GM21529 (cell line): ENCODE results near the gene B4GALNT4.
"Not testable (repeated sequence)": the region's sequence is repeated elsewhere in the genome, so short reads cannot be mapped to it uniquely, and the experiment has no call there.

Source experiments
- ATAC-seq: cut with Tn5 transposase; IDR thresholded peaks from one replicate; pipeline ENCODE4 v1.9.1; 2021; ENCODE audit not compliant: unreplicated experiment

B4GALNT4 gene

DNA sequence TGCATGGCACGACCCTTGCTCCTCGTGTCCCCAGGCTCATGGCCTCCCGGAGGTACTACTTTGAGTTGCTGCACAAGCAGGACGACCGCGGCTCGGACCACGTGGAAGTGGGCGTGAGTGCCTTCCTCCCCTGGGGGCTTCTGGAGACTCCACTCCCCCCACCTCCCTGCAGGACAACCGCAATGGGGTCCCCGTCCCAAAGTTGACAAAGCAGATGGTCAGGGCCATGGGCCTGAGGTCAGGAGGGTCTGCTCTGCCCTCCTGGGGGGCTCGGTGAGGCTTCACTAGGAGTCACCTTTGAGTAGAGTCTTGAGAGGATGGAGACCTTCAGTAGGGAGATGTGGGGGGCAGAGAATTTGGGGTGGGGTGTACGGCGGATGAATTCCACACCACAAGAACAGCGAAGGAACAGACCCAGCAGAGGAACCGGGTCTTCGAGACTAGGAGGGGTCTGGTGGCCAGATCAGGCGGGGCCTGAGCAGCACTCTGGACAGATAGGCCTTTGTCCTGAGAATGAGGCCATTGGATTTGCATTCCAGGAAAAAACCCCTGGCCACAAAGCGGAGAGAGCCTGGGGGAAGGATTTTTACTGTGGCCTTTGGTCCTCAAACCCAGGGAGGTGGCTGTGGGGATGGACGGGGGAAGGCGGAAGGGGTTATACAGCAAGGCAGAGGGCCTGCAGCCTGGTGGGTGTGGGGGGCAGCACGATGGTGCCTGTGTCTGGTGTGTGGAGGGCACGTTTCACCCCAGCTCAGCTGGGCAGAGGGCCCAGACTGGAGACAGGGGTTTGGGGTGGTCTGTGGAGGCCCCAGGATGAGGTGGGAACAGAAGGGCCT is 4.6 kb downstream of the B4GALNT4 start:
- ATAC-seq, result no peak

DNA sequence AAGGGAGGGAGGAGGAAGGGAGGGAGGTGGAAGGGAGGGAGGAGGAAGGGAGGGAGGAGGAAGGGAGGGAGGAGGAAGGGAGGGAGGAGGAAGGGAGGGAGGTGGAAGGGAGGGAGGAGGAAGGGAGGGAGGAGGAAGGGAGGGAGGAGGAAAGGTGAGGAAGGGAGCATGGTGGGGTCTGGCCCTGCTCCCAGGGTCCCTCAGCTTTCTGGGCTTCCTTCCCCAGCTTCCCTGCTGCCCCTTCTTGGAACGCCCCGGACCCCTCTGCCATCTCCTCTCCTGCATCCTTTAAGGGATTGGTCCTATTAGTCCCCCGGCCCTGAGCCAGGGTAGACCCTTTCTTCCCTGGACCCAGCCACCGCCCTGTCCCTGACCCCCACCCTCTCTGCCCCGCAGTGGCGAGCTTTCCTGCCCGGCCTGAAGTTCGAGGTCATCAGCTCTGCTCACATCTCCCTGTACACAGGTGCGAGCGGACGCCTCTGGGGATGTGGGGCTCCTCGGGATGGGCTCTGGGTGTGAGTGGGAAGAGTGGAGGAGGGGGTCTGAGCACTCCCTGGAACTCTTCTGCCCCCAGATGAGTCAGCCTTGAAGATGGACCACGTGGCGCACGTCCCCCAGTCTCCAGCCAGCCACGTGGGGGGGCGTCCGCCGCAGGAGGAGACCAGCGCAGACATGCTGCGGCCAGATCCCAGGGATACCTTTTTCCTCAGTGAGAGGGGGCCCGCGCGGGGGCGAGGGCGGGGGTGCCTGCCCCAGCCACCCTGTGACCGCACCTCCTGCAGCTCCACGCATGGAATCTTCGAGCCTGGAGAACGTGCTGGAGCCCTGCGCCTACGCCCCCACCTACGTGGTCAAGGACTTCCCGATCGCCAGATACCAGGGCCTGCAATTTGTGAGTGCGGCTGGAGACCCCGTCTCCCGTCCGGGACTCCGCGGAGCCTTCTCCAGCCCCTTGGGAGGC is 6.0 kb downstream of the B4GALNT4 start:
- no peak for ATAC-seq

DNA sequence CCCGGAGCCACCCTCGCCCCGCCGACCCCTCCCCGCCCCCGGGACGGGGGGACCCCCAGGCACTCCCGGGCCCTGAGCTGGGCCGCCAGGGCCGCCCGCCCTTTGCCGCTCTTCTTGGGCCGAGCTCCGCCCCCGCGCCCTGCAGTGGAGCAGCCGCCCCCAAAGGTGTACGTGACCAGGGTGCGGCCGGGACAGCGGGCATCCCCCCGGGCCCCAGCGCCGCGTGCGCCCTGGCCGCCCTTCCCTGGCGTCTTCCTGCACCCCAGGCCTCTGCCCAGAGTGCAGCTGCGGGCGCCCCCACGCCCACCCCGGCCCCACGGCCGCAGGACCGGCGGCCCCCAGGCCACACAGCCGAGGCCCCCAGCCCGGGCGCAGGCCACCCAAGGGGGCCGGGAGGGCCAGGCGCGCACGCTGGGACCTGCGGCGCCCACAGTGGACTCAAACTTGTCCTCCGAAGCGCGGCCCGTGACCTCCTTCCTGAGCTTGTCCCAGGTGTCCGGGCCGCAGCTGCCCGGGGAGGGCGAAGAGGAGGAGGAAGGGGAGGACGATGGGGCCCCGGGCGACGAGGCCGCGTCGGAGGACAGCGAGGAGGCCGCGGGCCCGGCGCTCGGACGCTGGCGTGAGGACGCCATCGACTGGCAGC is 7.4 kb downstream of the B4GALNT4 start:
- no peak for ATAC-seq

DNA sequence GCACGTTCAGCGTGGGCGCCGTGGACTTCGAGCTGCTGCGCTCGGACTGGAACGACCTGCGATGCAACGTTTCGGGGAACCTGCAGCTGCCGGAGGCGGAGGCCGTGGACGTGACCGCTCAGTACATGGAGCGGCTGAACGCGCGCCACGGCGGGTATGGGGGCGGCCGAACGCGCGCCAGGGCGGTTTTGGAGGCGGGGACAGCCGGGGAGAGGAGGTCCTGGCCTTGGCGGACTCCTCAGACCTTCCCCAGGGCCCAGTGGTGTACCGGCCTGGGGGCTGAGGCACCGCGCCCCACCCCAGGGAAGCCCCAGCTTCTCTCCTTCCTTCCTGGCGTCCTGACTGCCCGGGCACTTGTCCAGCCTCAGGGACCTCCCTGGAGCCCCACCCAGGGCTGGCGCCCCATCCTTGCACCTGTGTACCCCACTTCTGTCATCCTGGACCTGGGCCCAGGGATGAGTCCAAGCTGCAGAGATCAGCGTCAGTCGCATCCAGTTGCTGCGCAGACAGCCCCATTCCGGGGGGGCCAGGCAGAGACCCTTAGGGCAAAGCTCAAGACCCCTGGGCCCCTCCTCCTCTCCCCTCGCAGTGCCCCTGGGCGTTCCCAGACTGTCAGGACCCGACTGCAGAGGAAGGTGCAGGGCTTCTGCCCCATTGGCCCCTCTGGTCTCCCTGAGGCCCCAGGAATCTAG is 8.0 kb downstream of the B4GALNT4 start:
- ATAC-seq, result no peak

DNA sequence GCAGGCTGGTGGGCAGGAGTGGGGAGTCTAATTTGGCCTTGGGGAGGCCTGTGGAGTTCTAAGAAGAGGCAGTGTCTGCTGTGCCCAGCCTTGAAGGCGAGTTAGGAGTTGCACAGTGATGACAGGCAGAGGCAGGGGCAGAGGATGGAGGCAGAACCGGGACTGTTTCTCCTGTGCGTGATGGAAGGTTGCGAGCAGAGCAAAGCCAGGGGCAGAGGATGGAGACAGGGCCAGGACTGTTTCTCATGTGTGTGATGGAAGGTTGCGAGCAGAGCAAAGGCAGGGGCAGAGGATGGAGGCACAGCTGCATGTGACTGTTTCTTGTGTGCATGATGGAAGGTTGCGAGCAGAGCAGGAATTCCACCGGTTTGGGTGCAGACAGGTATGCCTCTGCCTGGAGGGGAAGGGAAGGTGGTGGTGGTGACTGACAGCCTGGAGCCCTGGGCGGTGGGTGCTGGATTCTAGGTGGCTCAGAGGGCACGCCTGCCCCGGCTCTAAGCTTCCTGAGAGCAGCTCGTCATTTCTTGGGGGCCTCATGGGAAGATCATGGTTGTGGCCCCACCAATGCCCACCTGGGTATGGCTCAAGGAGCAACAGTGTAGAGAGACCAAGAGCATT is 8.7 kb downstream of the B4GALNT4 start:
- no peak for ATAC-seq

DNA sequence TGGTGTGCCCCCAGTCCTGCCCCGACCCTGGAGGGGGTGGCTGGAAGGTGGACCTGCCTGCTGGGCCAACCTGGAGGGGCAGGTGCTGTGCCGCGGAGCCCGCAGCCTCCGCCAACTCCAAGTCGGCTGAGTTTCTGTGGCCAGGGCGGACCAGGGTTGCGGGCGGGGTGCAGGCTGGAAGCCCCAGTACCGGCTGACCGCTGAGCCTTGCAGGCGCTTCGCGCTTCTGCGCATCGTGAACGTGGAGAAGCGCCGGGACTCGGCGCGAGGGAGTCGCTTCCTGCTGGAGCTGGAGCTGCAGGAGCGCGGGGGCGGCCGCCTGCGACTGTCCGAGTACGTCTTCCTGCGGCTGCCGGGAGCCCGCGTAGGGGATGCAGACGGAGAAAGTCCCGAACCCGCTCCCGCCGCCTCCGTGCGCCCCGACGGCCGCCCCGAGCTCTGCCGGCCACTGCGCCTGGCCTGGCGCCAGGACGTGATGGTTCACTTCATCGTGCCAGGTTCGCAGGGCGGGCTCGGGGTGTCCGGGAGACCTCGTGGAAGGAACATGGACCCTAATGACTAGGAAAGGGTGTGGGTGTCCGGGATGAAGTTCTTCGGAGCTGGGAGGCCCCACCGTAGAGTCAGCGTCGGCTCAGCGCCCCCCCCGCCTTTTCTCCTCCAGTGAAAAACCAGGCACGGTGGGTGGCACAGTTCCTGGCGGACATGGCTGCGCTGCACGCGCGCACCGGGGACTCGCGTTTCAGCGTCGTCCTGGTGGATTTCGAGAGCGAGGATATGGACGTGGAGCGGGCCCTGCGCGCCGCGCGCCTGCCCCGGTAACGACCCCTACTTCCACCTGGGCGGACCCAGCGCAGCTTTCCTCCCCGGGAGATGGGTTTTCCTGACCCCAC is 10.2 kb downstream of the B4GALNT4 start:
- no peak for ATAC-seq

DNA sequence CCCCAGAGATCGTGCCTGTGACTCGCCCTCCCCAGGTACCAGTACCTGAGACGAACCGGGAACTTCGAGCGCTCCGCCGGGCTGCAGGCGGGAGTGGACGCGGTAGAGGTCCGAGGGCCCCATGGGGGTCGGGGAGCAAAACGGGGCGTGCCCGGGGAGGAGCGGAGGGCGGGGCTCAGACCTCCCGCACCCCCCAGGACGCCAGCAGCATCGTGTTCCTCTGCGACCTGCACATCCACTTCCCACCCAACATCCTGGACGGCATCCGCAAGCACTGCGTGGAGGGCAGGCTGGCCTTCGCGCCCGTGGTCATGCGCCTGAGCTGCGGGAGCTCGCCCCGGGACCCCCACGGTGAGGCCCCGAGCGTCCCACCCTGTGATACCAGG is 10.8 kb downstream of the B4GALNT4 start:
- ATAC-seq, result no peak

DNA sequence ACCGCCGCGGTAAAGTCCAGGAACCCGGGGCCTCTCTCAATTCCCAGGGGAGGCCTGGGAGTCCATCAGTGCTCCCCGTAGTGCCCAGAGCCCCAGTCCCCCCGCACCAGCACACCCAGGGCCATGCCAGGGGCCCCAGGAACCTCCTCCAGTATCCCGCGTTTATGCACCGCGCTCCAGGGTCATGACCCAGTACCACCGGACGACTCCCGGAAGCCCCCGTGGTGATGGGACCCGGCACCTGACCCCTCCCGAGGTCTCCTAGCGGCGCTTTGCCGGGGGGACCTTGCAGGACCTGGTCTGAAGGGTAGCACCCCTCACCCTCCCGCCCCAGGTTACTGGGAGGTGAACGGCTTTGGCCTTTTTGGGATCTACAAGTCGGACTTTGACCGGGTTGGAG is 11.2 kb downstream of the B4GALNT4 start:
- no peak for ATAC-seq

DNA sequence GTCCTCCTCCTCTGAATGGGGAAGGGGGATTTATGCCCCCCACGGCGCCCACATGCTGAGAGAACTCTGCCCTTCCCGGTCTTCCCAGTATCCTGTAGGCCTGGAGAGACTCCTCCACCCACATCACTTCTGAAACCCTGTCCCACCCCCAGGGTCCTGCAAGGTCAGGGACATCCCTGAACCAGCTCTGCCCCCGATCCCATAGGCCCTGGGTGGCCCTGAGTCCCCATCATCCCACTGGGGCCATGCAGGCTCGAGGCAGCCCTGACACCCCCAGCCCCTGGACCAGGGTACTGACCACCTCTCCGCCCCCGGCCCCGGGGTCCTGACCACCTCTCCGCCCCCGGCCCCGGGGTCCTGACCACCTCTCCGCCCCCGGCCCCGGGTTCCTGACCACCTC is 11.7 kb downstream of the B4GALNT4 start:
- no peak for ATAC-seq

DNA sequence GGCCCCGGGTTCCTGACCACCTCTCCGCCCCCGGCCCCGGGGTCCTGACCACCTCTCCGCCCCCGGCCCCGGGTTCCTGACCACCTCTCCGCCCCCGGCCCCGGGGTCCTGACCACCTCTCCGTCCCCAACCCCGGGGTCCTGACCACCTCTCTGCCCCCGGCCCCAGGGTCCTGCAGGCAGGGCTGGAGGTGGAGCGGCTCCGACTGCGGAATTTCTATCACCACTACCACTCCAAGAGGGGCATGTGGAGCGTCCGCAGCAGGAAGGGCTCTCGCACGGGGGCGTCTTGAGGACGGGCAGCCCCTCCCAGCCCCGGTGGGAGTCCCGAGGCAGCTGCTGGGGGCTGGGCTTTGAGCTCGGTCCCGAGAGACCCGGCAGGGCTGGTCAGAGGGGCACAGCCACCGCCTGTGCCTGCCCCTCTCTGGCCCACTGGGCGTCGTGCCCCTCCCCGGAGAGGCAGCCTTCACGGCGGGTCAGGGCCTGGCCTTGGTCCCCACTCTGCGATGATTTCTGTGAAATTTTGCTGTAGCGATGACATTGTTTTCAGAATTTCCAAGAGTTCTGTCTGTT is 12.3 kb downstream of the B4GALNT4 start:
- ATAC-seq, result no peak

DNA sequence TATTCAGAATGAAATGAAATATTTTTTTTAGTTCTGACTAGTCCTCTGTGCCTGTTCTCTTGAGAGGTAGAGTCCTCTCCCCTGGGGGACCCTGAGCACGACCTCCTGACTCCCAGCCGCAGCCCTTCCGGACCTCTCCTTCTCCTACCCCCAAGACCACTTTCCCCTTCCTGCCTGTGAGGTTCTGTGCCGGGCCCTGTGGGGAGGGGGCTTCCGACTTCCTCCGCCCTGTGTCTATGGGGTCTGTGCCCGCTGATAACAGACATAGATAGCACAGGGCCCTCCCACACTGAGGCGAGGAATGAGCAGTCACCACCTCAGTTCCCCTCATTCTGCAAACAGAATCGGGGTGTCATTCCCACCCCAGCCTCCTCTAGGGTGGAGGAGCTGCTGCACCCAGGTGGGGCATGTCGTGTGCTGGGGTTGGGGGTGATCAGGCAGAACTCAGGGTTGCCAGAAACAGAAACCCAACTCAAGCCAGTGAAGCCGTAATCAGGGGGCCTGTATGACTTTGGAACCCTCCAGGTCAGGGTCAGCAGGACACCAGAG is 12.9 kb downstream of the B4GALNT4 start:
- no peak for ATAC-seq

DNA sequence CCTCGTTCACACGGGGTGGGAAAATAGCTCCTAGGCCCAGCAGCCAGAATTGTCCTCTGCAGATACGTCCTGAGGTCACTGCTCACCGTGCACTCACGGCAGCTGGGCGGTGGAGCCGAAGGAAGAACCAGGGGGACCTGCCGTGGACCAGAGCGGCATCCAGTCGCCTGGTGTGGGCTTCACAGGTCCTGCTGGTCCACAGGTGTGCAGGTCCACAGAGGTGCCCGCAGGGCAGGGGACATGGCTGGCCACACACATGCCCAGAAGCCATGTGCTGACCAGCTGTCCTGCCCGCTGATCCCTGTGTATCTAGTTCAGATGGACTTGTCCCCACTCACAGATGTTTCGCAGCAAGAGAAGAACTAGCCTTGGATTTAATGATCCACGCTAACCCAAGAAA is 14.1 kb downstream of the B4GALNT4 start:
- ATAC-seq, result no peak

DNA sequence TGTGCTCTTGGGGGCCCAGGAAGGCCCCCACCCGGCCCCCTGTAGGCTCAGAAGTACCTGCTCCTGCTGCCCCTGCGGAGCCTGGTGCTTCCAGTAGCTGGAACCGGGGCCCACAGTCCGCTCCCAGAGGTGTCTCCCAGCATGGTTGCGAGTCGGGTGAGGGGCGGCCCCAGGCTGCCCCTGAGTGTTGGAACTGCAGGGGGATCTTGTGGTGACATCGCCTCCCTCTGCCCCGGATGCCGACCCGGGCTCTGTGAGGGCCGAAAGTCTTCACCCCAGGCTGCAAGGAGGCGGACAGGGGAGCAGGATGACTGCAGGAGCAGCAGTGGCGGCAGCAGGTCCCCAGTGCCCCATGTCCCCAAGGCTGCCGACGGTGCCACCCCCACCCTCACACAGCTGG is 15.2 kb downstream of the B4GALNT4 start:
- no peak for ATAC-seq

DNA sequence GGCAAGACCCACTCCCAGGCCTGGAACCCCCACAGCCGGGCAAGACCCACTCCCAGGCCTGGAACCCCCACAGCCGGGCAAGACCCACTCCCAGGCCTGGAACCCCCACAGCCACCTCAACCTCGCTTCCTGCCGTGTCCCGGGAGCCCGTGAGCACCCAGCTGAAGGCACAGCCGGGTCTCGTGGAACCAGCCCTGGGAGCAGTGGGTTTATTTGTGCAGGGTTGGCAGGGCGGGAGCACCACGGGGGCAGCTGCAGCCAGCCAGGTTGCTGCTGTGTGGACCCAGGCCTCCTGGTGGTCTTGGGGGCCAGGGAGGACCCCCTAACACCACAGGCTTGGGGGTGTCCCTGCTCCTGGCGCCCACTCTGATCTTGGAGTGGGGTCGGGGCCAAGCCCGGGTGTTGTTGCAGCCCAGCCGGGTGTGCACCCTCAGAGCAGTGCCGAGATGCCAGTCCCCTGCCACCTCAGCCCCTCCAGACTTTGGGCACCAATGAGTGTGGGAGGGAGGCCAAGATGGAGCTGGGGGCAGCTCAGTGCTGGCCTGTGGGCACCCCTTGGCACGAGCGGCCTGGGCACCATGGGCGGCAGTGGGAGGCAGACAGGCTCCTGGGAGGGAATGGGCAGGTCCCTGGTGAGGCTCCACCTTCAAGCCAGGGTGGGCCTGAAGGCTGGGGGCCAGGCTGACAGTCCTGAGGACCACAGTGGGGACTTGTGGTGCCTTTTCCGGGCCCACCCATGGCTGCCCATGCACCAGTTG is 16.5 kb downstream of the B4GALNT4 start:
- ATAC-seq, result no peak

DNA sequence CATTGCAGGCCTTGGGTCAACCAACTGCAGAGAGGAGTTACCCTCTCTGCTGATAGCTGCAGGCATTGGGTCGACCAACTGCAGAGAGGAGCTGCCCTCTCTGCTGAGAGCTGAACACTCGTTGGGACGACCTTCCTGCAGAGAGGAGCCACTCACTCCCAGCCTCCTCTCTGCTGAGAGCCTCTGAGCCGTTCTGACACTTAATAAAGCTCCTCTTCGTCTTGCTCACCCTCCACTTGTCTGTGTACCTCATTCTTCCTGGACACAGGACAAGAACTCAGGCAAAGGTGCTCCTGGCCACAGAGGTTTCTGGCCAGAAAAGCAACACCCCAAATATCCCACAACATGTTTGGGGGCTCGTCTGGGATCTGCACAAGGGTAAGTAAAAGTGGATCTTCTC is 17.2 kb downstream of the B4GALNT4 start:
- ATAC-seq, result no peak

DNA sequence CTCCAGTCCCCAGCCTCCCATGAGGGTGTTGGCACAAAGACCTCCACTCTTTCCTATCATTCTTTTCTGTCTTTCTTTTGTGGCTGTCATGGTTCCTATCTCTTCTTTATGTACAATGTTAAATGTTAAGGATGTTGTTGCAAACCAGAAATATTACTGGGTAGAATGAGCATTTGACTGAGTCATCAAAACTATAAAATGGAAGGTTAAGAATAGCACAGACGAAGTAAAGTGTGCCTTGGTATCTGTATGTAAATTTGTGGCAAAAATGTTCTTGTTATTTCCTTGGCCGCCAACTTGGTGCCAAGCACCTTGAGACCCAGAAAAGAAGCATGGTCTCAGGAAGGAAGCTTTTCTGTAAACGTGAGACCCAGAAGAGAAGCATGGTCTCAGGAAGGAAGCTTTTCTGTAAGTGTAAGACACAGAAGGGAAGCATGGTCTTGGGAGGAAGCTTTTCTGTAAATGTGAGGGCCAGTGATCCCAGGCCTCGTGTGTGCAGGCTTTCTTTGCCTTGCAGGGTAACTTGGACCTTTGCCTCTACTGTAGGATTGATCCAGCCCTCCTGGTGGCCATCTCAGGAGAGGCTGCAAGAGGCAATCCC is 18.0 kb downstream of the B4GALNT4 start:
- no peak for ATAC-seq

DNA sequence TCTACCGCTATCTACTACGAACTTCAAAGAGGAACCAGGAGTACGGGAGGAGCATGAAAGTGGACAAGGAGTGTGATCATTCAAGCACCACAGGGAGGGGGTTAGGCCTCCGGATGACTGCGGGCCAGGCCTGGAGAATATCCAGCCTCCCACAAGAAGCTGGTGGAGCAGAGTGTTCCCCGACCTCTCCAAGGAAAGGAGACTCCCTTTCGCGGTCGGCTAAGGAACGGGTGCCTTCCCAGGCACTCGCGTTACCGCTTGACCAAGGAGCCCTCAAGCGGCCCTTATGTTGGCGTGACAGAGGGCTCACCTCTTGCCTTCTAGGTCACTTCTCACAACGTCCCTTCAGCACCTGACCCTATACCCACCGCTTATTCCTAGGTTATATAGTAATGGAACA is 20.1 kb downstream of the B4GALNT4 start:
- not testable (repeated sequence) for ATAC-seq

DNA sequence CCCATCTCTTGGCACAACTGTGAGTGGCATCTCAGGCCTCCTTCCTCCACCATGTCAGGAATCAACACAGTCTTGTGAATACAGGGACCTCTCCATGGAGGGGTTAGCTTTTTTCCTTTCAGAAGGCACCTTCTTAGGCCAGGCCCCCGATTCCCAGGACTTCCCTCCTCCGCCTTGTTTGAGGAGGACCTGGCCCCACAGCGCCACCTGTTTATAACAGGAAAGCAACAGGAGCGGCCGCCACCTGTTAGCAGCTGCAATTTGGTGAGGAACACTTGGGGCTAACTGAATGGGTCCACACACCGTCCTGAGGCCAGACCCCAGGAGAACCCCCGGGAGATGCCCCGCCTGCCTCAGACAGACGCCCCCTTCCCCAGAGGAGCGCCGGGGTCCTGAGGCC is 20.9 kb downstream of the B4GALNT4 start:
- ATAC-seq, result no peak
